ENCODE data around the gene TPPP3.

TPPP3 gene

GRCh38 chr16:67424261-67424615 is 30.9 kb upstream of the TPPP3 start:
- peaks cover 6% of the 10 kb centered on the region for H3K4me1 ChIP-seq (ENCODE audit: insufficient read depth, low read length, severe bottlenecking)
- no peaks in the 10 kb centered on the region for H3F3A ChIP-seq (ENCODE audit: insufficient read depth, low read length)
- no peaks in the 10 kb centered on the region for H4K20me1 ChIP-seq (ENCODE audit: insufficient read depth, low read length)
- no peak for TF ChIP-seq EZH2 (IDR thresholded peaks at IDR 0.05; ENCODE audit: borderline replicate concordance, low read length)
- no peak for TF ChIP-seq CTCF (IDR thresholded peaks at IDR 0.05; ENCODE audit: low read length)
- H3K9me3 ChIP-seq (ENCODE audit: low read length): no peaks in the 10 kb centered on the region
- no peak overlapping the region for H3K4me2 ChIP-seq (ENCODE audit: low read length)
- H3K9ac ChIP-seq (ENCODE audit: low read length): no peak overlapping the region
- H3K27me3 ChIP-seq (ENCODE audit: insufficient read depth, low read length): peaks cover 20% of the 10 kb centered on the region
- H3K36me3 ChIP-seq (ENCODE audit: insufficient read depth, low read length): no peaks in the 10 kb centered on the region
- H3K9me2 ChIP-seq (ENCODE audit: low read depth, low read length): no peaks in the 10 kb centered on the region
- no peaks in the 10 kb centered on the region for H3K79me2 ChIP-seq (ENCODE audit: insufficient read depth, low read length)
- no peak overlapping the region for H3K4me3 ChIP-seq (ENCODE audit: low read depth, low read length, poor library complexity, severe bottlenecking)
- H2AFZ ChIP-seq (ENCODE audit: low read length): no peak overlapping the region
- no peak overlapping the region for H3K27ac ChIP-seq (ENCODE audit: low read depth, low read length, poor library complexity, severe bottlenecking)

DNA sequence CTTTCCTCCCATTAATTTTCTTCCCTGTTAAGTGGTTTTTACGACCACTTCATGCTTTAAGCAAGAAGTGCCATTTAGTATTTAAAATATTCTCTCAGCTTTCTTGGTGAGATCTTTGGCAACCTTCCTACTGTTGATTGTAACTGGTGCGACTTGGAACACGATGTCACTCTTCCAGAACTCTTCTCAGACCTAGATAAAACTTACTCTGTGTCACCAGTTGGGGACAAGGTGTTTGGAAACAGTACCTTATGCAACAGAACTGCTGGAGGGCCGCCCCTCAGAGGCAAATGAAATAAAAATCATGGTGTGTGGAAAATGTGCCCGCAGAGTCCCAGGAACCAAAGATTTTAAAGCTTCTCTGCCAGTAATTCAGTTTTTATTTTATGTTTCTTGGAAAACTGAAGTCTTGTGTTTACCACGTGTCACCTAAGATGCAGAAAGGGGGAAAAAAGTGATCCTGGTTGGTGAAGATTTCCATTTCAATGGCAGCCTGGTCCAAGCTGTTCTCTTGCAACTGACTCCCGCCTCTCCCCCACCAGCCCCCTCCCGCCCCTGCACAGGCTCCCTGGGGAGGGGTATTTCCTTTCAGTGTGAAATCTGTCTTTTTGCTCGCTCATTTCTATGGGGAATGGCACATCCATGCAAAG is 30.4 kb upstream of the TPPP3 start:
- Histone ChIP-seq H3F3A (ENCODE audit: insufficient read depth, low read length) (no peaks in the 10 kb centered on the region), H2AFZ (ENCODE audit: low read length) (no peak overlapping the region), H3K27me3 (ENCODE audit: insufficient read depth, low read length) (peaks cover 16% of the 10 kb centered on the region), H3K9me3 (ENCODE audit: low read length) (no peaks in the 10 kb centered on the region), H4K20me1 (ENCODE audit: insufficient read depth, low read length) (no peaks in the 10 kb centered on the region), H3K27ac (ENCODE audit: low read depth, low read length, poor library complexity, severe bottlenecking) (no peak overlapping the region), H3K4me1 (ENCODE audit: insufficient read depth, low read length, severe bottlenecking) (peaks cover 6% of the 10 kb centered on the region), H3K36me3 (ENCODE audit: insufficient read depth, low read length) (no peaks in the 10 kb centered on the region), H3K4me2 (ENCODE audit: low read length) (no peak overlapping the region), H3K9me2 (ENCODE audit: low read depth, low read length) (no peaks in the 10 kb centered on the region), H3K79me2 (ENCODE audit: insufficient read depth, low read length) (no peaks in the 10 kb centered on the region), H3K4me3 (ENCODE audit: low read depth, low read length, poor library complexity, severe bottlenecking) (no peak overlapping the region), H3K9ac (ENCODE audit: low read length) (no peak overlapping the region)
- TF ChIP-seq CTCF (IDR thresholded peaks at IDR 0.05; ENCODE audit: low read length) (no peak), EZH2 (IDR thresholded peaks at IDR 0.05; ENCODE audit: borderline replicate concordance, low read length) (no peak)

- Histone ChIP-seq H3K9me3 (ENCODE audit: low read length) (no peaks in the 10 kb centered on the region), H3K9ac (ENCODE audit: low read length) (no peak overlapping the region), H4K20me1 (ENCODE audit: insufficient read depth, low read length) (no peaks in the 10 kb centered on the region), H3F3A (ENCODE audit: insufficient read depth, low read length) (no peaks in the 10 kb centered on the region), H3K4me1 (ENCODE audit: insufficient read depth, low read length, severe bottlenecking) (peaks cover 6% of the 10 kb centered on the region), H3K4me3 (ENCODE audit: low read depth, low read length, poor library complexity, severe bottlenecking) (no peak overlapping the region), H3K27ac (ENCODE audit: low read depth, low read length, poor library complexity, severe bottlenecking) (no peak overlapping the region), H3K79me2 (ENCODE audit: insufficient read depth, low read length) (no peaks in the 10 kb centered on the region), H2AFZ (ENCODE audit: low read length) (no peak overlapping the region), H3K36me3 (ENCODE audit: insufficient read depth, low read length) (no peaks in the 10 kb centered on the region), H3K4me2 (ENCODE audit: low read length) (no peak overlapping the region), H3K9me2 (ENCODE audit: low read depth, low read length) (no peaks in the 10 kb centered on the region), H3K27me3 (ENCODE audit: insufficient read depth, low read length) (peaks cover 12% of the 10 kb centered on the region)
- no peak for TF ChIP-seq EZH2 (IDR thresholded peaks at IDR 0.05; ENCODE audit: borderline replicate concordance, low read length)
- TF ChIP-seq CTCF (IDR thresholded peaks at IDR 0.05; ENCODE audit: low read length): no peak
These were observed 29.7 kb upstream of the TPPP3 start for GRCh38 chr16:67423015-67423414.
